Measurements from ENCODE around the gene OR2M2.

OR2M2 gene

GRCh38 chr1:248187363-248187762 lies 12.7 kb downstream of the OR2M2 start:
- no peaks in the 10 kb centered on the region for H3K79me2 ChIP-seq (ENCODE audit: insufficient read depth, low read length)
- no peaks in the 10 kb centered on the region for H4K20me1 ChIP-seq (ENCODE audit: low read depth, low read length)
- no peak overlapping the region for H3K9ac ChIP-seq (ENCODE audit: low read length)
- no peak overlapping the region for H3K27ac ChIP-seq (ENCODE audit: low read depth, low read length)
- no peaks in the 10 kb centered on the region for H3K36me3 ChIP-seq (ENCODE audit: low read length)
- H3K27me3 ChIP-seq (ENCODE audit: low read length): no peaks in the 10 kb centered on the region
- no peaks in the 10 kb centered on the region for H3K9me2 ChIP-seq (replicated peaks; ENCODE audit: insufficient read depth, low read length)
- H3F3A ChIP-seq (ENCODE audit: insufficient read depth): no peaks in the 10 kb centered on the region
- H3K4me3 ChIP-seq (ENCODE audit: insufficient read depth, low read length, poor library complexity, severe bottlenecking): no peak overlapping the region
- no peaks in the 10 kb centered on the region for H3K9me3 ChIP-seq (ENCODE audit: insufficient read depth, low read length)
- no peak overlapping the region for H3K4me2 ChIP-seq (ENCODE audit: low read depth, low read length, poor library complexity, severe bottlenecking)
- TF ChIP-seq CTCF (IDR thresholded peaks at IDR 0.05; ENCODE audit: insufficient read depth, low read length, poor library complexity, severe bottlenecking) (no peak), EZH2phosphoT487 (conservative IDR thresholded peaks at IDR 0.05; ENCODE audit: low read length) (no peak)
- H2AFZ ChIP-seq (ENCODE audit: low read depth, low read length, severe bottlenecking): no peak overlapping the region

- H3K9ac ChIP-seq (ENCODE audit: low read length): no peak overlapping the region
- TF ChIP-seq EZH2phosphoT487 (conservative IDR thresholded peaks at IDR 0.05; ENCODE audit: low read length) (no peak), CTCF (IDR thresholded peaks at IDR 0.05; ENCODE audit: insufficient read depth, low read length, poor library complexity, severe bottlenecking) (no peak)
- no peaks in the 10 kb centered on the region for H3K9me3 ChIP-seq (ENCODE audit: insufficient read depth, low read length)
- no peak overlapping the region for H3K27ac ChIP-seq (ENCODE audit: low read depth, low read length)
- no peaks in the 10 kb centered on the region for H3K79me2 ChIP-seq (ENCODE audit: insufficient read depth, low read length)
- no peak overlapping the region for H2AFZ ChIP-seq (ENCODE audit: low read depth, low read length, severe bottlenecking)
- no peaks in the 10 kb centered on the region for H3K27me3 ChIP-seq (ENCODE audit: low read length)
- H3K4me2 ChIP-seq (ENCODE audit: low read depth, low read length, poor library complexity, severe bottlenecking): no peak overlapping the region
- no peaks in the 10 kb centered on the region for H3K9me2 ChIP-seq (replicated peaks; ENCODE audit: insufficient read depth, low read length)
- no peaks in the 10 kb centered on the region for H3K36me3 ChIP-seq (ENCODE audit: low read length)
- H4K20me1 ChIP-seq (ENCODE audit: low read depth, low read length): no peaks in the 10 kb centered on the region
- H3F3A ChIP-seq (ENCODE audit: insufficient read depth): no peaks in the 10 kb centered on the region
- H3K4me3 ChIP-seq (ENCODE audit: insufficient read depth, low read length, poor library complexity, severe bottlenecking): no peak overlapping the region
Observed at GRCh38 chr1:248189026-248189425, 14.4 kb downstream of the OR2M2 start.

GRCh38 chr1:248194117-248194516 lies 19.5 kb downstream of the OR2M2 start:
- Histone ChIP-seq H3F3A (ENCODE audit: insufficient read depth) (no peaks in the 10 kb centered on the region), H3K27me3 (ENCODE audit: low read length) (no peaks in the 10 kb centered on the region), H3K9me2 (replicated peaks; ENCODE audit: insufficient read depth, low read length) (no peaks in the 10 kb centered on the region), H3K27ac (ENCODE audit: low read depth, low read length) (no peak overlapping the region), H3K4me3 (ENCODE audit: insufficient read depth, low read length, poor library complexity, severe bottlenecking) (no peak overlapping the region), H3K9ac (ENCODE audit: low read length) (no peak overlapping the region), H3K36me3 (ENCODE audit: low read length) (no peaks in the 10 kb centered on the region), H4K20me1 (ENCODE audit: low read depth, low read length) (no peaks in the 10 kb centered on the region), H3K9me3 (ENCODE audit: insufficient read depth, low read length) (no peaks in the 10 kb centered on the region), H2AFZ (ENCODE audit: low read depth, low read length, severe bottlenecking) (no peak overlapping the region), H3K79me2 (ENCODE audit: insufficient read depth, low read length) (no peaks in the 10 kb centered on the region), H3K4me2 (ENCODE audit: low read depth, low read length, poor library complexity, severe bottlenecking) (no peak overlapping the region)
- no peak for TF ChIP-seq CTCF (IDR thresholded peaks at IDR 0.05; ENCODE audit: insufficient read depth, low read length, poor library complexity, severe bottlenecking)
- no peak for TF ChIP-seq EZH2phosphoT487 (conservative IDR thresholded peaks at IDR 0.05; ENCODE audit: low read length)
